Stimulated activated naive CD4-positive, alpha-beta T cell (primary cell): Measurements from ENCODE around the gene EDARADD.
A peak's percentile ranks its signal among the peaks of the same experiment; 100 is the strongest.
"Not testable (repeated sequence)": the region's sequence is repeated elsewhere in the genome, so short reads cannot be mapped to it uniquely, and the experiment has no call there.

ENCODE experiments used
- DNase-seq, 6 experiments: peaks; one replicate each; lab custom pipeline; 2025; lab: John Stamatoyannopoulos, UW

EDARADD gene

DNA sequence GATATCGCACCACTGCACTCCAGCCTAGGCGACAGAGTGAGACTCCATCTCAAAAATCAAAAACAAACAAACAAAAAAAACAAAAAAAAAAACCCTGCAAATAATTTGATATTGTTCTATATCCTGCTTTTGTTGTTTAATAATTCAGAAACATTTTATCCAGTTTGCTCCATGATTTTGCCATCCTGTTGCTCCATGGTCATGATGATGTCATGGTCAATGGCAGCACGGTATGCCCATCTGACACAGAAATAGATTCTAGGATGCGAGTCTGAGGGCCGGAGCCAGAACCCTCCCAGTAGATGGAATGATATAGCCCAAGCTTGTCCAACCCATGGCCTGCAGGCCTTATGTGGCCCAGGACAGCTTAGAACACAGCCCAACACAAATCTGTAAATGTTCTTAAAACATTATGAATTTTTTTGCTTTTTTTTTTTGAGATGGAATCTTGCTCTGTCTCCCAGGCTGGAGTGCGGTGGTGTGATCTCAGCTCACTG, 39.8 kb downstream of the EDARADD start:
- no peak for DNase-seq

GRCh38 chr1:236438614-236439013, 44.5 kb downstream of the EDARADD start:
- DNase-seq: no peak

- no peak for DNase-seq
Measured at GRCh38 chr1:236440373-236440772, 46.3 kb downstream of the EDARADD start.

DNA sequence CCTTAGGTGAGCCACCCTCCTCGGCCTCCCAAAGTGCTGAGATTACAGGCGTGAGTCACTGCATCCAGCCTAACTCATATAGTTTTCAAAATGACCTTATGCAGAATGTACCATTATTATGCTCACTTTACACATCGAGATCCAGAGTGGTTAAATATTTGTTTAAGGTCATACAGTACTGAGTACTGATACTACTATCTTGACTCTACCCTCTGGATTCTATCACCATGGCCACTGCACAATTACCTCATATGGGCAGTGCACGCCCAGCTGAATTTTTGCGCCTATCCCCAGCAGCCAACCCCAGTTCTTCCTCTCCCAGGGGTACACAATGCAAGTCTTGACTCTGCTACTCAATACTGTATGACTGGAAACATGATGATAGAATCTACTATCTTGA, 56.7 kb downstream of the EDARADD start:
- no peak for DNase-seq

DNA sequence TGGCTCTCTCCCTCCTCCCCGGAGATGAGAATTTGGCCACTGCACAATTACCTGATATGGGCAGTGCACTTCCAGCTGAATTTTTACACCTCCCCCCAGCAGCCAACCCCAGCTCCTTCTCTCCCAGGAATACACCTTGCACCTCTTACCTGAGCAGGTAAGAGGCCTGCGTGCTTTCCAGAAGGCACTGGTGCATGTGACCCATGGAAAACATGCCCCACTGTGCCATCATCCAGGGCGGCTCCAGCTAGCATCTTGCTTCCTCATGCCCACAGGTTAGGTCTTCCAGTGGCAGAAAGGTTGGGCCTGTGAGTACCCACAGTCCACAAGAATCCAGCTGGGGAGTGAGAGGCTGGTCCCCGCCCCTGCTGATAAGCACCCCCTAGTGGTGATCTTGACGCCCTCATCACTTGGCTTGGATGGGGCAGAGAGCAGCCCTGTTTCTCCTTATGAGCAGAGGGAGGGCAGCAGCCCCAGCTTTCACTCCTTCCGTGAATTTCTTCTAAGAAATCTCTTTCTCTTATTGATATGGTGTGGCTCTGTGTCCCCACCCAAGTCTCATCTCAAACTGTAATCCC, 57.8 kb downstream of the EDARADD start:
- DNase-seq: no peak

- no peak for DNase-seq
Measured at GRCh38 chr1:236455243-236455642, 61.2 kb downstream of the EDARADD start.

GRCh38 chr1:236457775-236458174, 63.7 kb downstream of the EDARADD start:
- DNase-seq: no peak

GRCh38 chr1:236458996-236459395, 64.9 kb downstream of the EDARADD start:
- DNase-seq: no peak

- DNase-seq: no peak
Measured at GRCh38 chr1:236460103-236460502, 66.0 kb downstream of the EDARADD start.

GRCh38 chr1:236464197-236464596, 70.1 kb downstream of the EDARADD start:
- not testable (repeated sequence) for DNase-seq

DNA sequence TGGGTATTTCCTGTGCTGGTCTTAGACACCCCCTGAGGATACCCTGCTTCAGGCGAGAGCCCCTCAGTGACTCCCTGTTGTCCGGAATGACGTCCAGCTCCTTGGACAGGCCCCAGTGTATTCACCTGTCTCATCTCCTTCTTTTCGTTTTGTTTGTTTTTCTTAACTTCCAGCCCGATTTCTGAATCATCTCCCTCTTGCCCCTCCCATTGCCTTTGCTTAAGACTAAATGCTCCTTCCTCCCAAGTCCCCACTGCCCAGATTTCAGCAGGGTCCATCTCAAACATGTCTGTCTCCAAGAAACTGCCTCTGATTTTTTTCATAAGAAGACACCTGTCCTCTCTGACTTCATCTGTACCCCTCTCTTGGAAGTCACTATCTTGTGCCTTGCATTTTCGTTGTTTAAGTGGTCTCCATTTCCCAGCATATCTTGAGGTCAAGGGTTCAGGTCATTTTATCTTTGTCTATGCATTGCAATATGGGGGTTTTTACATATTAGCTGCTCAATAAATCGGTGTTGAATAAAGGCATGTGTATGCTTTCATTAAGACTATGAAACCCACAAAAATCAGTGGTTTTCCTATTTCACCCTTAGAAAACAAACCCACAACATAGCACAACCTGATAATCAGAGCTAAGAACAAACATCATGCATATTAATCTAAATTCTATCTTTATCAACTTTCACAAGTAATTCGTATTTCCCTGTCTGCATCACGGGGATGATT, 71.3 kb downstream of the EDARADD start:
- DNase-seq: no peak

DNA sequence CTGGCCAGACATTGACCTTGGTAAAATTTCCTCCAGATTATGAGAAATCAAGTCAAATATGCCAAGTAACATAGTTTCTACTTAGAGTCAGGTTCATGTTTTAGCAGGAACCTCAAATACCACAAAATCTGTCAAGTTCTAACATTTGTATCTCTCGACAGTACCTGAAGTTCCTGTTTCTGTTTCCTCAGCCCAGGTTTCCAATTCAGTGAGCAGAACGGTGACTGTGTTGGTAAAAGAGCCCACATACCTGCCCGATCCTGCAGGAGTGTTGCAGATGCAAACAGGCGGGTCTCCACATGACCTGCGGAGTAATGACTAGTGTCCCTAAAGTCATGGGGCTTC, 71.8 kb downstream of the EDARADD start:
- DNase-seq: peak in 3 of 6 experiments; percentile 12 to 24 (median 19)

GRCh38 chr1:236467327-236467641, 73.2 kb downstream of the EDARADD start:
- DNase-seq: no peak

- DNase-seq: no peak
Measured at GRCh38 chr1:236468625-236469024, 74.5 kb downstream of the EDARADD start.

- no peak for DNase-seq
Measured at GRCh38 chr1:236469466-236469865, 75.4 kb downstream of the EDARADD start.

- DNase-seq: no peak
Measured at GRCh38 chr1:236471096-236471495, 77.0 kb downstream of the EDARADD start.

DNA sequence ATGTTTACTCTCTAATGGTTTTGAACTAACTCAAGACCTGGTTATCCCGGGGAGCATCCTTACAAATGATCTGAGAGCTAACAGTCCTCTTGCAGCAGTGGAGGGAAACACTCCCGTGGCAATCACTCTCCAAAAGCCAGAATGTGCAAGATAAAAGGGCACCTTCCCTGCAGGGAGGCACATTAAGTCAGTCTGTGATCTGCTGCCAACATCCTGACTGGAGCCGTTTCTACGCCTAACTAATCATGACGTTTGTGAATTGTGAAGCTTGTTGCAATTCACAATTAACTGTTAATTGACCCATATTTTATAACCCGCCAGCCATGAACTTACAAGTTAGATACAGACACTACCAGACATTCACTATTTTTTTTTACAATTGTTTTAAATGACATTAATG, 77.6 kb downstream of the EDARADD start:
- DNase-seq: no peak

GRCh38 chr1:236472850-236473788, 79.0 kb downstream of the EDARADD start:
- DNase-seq: no peak

DNA sequence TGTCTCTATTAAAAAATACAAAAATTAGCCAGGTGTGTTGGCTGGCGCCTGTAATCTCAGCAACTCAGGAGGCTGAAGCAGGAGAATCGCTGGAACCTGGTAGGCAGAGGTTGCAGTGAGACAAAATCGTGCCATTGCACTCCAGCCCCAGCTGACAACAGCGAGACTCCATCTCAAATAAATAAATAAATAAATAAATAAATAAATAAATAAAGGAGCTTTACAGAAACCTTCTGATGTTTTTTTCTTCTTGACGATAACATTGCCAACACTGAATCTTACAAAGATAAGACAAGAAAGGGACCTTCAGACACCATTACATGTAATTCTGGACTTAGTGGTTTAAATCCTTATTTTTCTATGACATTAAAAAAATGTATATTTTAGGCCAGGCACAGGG, 81.9 kb downstream of the EDARADD start:
- DNase-seq: no peak

- DNase-seq: no peak
Measured at GRCh38 chr1:236480758-236481436, 86.8 kb downstream of the EDARADD start.

GRCh38 chr1:236484310-236484971, 90.4 kb downstream of the EDARADD start:
- DNase-seq: no peak
